ENCODE data around the gene RND2. TPM values are rescaled to one million over a fixed set of nuclear protein-coding genes. Genes with fewer than 3 reads are reported as not detected.

The RND2 gene
- total and polyA plus RNA-seq, 9 of the 15 experiments (the other 6 are each of a cell fraction or from before 2014, with no cell fraction given): 0.15 to 1.9 (median 0.98) TPM

DNA sequence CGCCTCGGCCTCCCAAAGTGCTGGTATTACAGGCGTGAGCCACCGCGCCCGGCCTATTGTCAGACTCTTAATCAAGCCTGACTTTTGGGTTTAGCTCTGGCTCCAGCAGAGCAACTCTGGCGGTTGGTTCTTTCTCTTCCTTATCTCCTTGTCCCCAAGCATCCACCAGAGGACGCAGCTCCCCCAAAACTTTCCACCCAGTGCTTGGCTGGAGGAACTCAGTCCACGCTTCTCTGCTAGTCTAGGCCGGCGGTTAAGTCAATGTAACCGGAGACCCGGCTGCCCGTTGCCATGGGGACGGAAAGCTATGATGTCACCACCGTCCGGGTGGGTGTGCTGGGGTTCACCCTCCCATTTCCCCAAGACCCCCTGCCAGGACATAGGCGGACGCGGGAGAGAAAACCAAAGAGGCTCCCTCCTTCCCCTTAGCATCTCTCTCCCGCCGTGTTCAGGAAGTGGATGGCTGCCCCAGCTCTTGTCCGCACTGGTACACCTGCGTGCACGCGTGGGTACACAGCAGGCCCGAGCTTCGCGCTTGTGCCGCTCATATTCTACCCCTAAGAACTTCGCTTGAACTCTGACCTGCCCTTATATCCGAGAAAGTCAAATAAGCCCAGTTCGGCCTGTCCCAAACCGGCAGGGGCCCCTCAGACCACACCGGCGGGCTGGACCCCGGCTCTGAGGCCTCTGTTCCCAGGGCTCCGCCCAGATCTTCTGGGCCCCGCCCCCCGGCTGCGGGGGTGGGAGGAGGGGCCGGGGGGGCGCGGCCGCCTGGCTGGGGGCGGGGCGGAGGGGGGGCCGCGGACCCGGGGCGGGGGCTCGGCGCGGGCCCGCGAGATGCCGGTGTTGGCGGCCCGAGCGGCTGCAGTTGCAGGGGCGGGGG lies at the start of gene RND2 (continued):
- TF ChIP-seq SOX6 (IDR thresholded peaks at IDR 0.05) (peak; percentile 55), RCOR1 (IDR thresholded peaks at IDR 0.05; ENCODE audit: borderline replicate concordance in 1 of 2, low read depth in 2 of 2, low read length in 2 of 2) (peak; percentile 15 to 51; a peak in 1 of 4 replicates), CCAR2 (IDR thresholded peaks at IDR 0.05; ENCODE audit: low read depth, low read length) (no peak), NCOA1 (IDR thresholded peaks at IDR 0.05; ENCODE audit: low read depth) (no peak; the same call in 1 of the 2 replicates), XRCC5 (IDR thresholded peaks at IDR 0.05; ENCODE audit: low read depth, low read length) (no peak), TARDBP (IDR thresholded peaks at IDR 0.05) (peak; percentile 82; the same call in 1 of the 2 replicates)
- TF ChIP-seq, protein P1, sequence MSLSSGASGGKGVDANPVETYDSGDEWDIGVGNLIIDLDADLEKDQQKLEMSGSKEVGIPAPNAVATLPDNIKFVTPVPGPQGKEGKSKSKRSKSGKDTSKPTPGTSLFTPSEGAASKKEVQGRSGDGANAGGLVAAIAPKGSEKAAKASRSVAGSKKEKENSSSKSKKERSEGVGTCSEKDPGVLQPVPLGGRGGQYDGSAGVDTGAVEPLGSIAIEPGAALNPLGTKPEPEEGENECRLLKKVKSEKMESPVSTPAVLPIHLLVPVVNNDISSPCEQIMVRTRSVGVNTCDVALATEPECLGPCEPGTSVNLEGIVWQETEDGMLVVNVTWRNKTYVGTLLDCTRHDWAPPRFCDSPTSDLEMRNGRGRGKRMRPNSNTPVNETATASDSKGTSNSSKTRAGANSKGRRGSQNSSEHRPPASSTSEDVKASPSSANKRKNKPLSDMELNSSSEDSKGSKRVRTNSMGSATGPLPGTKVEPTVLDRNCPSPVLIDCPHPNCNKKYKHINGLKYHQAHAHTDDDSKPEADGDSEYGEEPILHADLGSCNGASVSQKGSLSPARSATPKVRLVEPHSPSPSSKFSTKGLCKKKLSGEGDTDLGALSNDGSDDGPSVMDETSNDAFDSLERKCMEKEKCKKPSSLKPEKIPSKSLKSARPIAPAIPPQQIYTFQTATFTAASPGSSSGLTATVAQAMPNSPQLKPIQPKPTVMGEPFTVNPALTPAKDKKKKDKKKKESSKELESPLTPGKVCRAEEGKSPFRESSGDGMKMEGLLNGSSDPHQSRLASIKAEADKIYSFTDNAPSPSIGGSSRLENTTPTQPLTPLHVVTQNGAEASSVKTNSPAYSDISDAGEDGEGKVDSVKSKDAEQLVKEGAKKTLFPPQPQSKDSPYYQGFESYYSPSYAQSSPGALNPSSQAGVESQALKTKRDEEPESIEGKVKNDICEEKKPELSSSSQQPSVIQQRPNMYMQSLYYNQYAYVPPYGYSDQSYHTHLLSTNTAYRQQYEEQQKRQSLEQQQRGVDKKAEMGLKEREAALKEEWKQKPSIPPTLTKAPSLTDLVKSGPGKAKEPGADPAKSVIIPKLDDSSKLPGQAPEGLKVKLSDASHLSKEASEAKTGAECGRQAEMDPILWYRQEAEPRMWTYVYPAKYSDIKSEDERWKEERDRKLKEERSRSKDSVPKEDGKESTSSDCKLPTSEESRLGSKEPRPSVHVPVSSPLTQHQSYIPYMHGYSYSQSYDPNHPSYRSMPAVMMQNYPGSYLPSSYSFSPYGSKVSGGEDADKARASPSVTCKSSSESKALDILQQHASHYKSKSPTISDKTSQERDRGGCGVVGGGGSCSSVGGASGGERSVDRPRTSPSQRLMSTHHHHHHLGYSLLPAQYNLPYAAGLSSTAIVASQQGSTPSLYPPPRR (CRISPR knock-in tag; IDR thresholded peaks at IDR 0.05; ENCODE audit: borderline replicate concordance): no peak
- TF ChIP-seq, protein P2, sequence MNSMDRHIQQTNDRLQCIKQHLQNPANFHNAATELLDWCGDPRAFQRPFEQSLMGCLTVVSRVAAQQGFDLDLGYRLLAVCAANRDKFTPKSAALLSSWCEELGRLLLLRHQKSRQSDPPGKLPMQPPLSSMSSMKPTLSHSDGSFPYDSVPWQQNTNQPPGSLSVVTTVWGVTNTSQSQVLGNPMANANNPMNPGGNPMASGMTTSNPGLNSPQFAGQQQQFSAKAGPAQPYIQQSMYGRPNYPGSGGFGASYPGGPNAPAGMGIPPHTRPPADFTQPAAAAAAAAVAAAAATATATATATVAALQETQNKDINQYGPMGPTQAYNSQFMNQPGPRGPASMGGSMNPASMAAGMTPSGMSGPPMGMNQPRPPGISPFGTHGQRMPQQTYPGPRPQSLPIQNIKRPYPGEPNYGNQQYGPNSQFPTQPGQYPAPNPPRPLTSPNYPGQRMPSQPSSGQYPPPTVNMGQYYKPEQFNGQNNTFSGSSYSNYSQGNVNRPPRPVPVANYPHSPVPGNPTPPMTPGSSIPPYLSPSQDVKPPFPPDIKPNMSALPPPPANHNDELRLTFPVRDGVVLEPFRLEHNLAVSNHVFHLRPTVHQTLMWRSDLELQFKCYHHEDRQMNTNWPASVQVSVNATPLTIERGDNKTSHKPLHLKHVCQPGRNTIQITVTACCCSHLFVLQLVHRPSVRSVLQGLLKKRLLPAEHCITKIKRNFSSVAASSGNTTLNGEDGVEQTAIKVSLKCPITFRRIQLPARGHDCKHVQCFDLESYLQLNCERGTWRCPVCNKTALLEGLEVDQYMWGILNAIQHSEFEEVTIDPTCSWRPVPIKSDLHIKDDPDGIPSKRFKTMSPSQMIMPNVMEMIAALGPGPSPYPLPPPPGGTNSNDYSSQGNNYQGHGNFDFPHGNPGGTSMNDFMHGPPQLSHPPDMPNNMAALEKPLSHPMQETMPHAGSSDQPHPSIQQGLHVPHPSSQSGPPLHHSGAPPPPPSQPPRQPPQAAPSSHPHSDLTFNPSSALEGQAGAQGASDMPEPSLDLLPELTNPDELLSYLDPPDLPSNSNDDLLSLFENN (IDR thresholded peaks at IDR 0.05; ENCODE audit: low read depth in 2 of 2, low read length in 2 of 2): no peak
- TF ChIP-seq, protein P3, sequence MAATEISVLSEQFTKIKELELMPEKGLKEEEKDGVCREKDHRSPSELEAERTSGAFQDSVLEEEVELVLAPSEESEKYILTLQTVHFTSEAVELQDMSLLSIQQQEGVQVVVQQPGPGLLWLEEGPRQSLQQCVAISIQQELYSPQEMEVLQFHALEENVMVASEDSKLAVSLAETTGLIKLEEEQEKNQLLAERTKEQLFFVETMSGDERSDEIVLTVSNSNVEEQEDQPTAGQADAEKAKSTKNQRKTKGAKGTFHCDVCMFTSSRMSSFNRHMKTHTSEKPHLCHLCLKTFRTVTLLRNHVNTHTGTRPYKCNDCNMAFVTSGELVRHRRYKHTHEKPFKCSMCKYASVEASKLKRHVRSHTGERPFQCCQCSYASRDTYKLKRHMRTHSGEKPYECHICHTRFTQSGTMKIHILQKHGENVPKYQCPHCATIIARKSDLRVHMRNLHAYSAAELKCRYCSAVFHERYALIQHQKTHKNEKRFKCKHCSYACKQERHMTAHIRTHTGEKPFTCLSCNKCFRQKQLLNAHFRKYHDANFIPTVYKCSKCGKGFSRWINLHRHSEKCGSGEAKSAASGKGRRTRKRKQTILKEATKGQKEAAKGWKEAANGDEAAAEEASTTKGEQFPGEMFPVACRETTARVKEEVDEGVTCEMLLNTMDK (IDR thresholded peaks at IDR 0.05; ENCODE audit: borderline replicate concordance, insufficient read depth, low read depth, low read length, poor library complexity, severe bottlenecking): no peak
- TF ChIP-seq, protein P4, sequence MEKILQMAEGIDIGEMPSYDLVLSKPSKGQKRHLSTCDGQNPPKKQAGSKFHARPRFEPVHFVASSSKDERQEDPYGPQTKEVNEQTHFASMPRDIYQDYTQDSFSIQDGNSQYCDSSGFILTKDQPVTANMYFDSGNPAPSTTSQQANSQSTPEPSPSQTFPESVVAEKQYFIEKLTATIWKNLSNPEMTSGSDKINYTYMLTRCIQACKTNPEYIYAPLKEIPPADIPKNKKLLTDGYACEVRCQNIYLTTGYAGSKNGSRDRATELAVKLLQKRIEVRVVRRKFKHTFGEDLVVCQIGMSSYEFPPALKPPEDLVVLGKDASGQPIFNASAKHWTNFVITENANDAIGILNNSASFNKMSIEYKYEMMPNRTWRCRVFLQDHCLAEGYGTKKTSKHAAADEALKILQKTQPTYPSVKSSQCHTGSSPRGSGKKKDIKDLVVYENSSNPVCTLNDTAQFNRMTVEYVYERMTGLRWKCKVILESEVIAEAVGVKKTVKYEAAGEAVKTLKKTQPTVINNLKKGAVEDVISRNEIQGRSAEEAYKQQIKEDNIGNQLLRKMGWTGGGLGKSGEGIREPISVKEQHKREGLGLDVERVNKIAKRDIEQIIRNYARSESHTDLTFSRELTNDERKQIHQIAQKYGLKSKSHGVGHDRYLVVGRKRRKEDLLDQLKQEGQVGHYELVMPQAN (IDR thresholded peaks at IDR 0.05; ENCODE audit: borderline replicate concordance): peak; percentile 96
- TF ChIP-seq, protein P5, sequence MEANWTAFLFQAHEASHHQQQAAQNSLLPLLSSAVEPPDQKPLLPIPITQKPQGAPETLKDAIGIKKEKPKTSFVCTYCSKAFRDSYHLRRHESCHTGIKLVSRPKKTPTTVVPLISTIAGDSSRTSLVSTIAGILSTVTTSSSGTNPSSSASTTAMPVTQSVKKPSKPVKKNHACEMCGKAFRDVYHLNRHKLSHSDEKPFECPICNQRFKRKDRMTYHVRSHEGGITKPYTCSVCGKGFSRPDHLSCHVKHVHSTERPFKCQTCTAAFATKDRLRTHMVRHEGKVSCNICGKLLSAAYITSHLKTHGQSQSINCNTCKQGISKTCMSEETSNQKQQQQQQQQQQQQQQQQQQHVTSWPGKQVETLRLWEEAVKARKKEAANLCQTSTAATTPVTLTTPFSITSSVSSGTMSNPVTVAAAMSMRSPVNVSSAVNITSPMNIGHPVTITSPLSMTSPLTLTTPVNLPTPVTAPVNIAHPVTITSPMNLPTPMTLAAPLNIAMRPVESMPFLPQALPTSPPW (CRISPR knock-in tag; IDR thresholded peaks at IDR 0.05): peak; percentile 98

Measured in K562 (cell line).